Tibial nerve (tissue), 3 donors: ENCODE data around the gene ATP23.

Experiments
- CTCF ChIP-seq, 5 experiments: fragments of 200-600 bp in 3 of 5; fragments of 450-650 bp in 2 of 5; sonication (generic) in 3 of 5; IDR thresholded peaks; one replicate each; pipeline ENCODE4 v1.5.1; 2016 to 2019; ENCODE audit warnings: antibody characterized with exemption in 5 of 5, mild to moderate bottlenecking in 3 of 5, moderate library complexity in 2 of 5
- POLR2A ChIP-seq, 2 donors: fragments of 450-650 bp; IDR thresholded peaks; one replicate each; pipeline ENCODE4 v1.6.1; 2017; ENCODE audit warnings: antibody characterized with exemption in 2 of 2, mild to moderate bottlenecking in 2 of 2, moderate library complexity in 2 of 2

GRCh38 chr12:57993834-57994233 is 52.5 kb downstream of the ATP23 start:
- TF ChIP-seq CTCF (IDR thresholded peaks at IDR 0.05), result no peak
- no peak for TF ChIP-seq POLR2A (IDR thresholded peaks at IDR 0.05)
